ACHN (cell line): ENCODE results near the gene CLK4.

Experiments
- DNase-seq: peaks from one replicate; pipeline ENCODE4 v3.0.0-alpha.2; 2015
- in situ Hi-C: cut with HindIII; loops from 2 replicates; pipeline ENCODE4 v1.10.0; 2017; ENCODE audit warnings: low sequenced_read_pairs, low pct_ligation_motif_present, low pct_unique_long_range_greater_than_20kb

CLK4 gene

GRCh38 chr5:178564397-178564796, 62.5 kb downstream of the CLK4 start:
- DNase-seq = no peak
- in situ Hi-C loops = no loop called here

- in situ Hi-C loops = no loop called here
- DNase-seq = no peak
Observed at GRCh38 chr5:178563621-178564020, 63.2 kb downstream of the CLK4 start.

GRCh38 chr5:178561746-178562264, 65.0 kb downstream of the CLK4 start:
- in situ Hi-C loops = no loop called here
- no peak for DNase-seq

GRCh38 chr5:178560911-178561310, 65.9 kb downstream of the CLK4 start:
- DNase-seq = no peak
- in situ Hi-C loops = no loop called here

- in situ Hi-C loops = no loop called here
- no peak for DNase-seq
Observed at GRCh38 chr5:178557416-178557815, 69.4 kb downstream of the CLK4 start.

GRCh38 chr5:178555771-178556211, 71.1 kb downstream of the CLK4 start:
- no peak for DNase-seq
- in situ Hi-C loops = no loop called here

GRCh38 chr5:178555005-178555404, 71.8 kb downstream of the CLK4 start:
- in situ Hi-C loops = no loop called here

GRCh38 chr5:178554311-178554710, 72.5 kb downstream of the CLK4 start:
- in situ Hi-C loops = no loop called here
- no peak for DNase-seq

More at GRCh38 chr5:178555005-178555404, 71.8 kb downstream of the CLK4 start:
- DNase-seq = no peak

GRCh38 chr5:178553517-178553916, 73.3 kb downstream of the CLK4 start:
- in situ Hi-C loops = no loop called here
- DNase-seq = no peak
